ENCODE data around the gene CTDSP1. TPM values are rescaled to one million over a fixed set of nuclear protein-coding genes. Genes with fewer than 3 reads are reported as not detected.

Gene CTDSP1
- total RNA-seq, 1 experiment from 2014 or later, result 52.3 TPM

- no peaks in the 10 kb centered on the region for H3K23me2 ChIP-seq (ENCODE audit: insufficient read length, low read depth, low read length, poor library complexity, severe bottlenecking)
- no peak overlapping the region for H3K4ac ChIP-seq (ENCODE audit: low read depth, low read length)
- no peak overlapping the region for H2BK120ac ChIP-seq (ENCODE audit: low read depth, low read length, poor library complexity, severe bottlenecking)
- no peak overlapping the region for H2BK5ac ChIP-seq (ENCODE audit: insufficient read length, low read length)
- no peaks in the 10 kb centered on the region for H3K79me1 ChIP-seq (ENCODE audit: insufficient read depth, low read depth, low read length, poor library complexity, severe bottlenecking)
- Mint-ChIP-seq H3K27ac (no peak overlapping the region; a peak in 1 of 7 replicates), H3K4me3 (no peak overlapping the region), H3K27me3 (ENCODE audit: low read depth) (peaks cover 3% of the 10 kb centered on the region; the same call in 1 of the 2 replicates), H3K4me1 (peaks cover 9% of the 10 kb centered on the region in 2 experiments), H3K9me3 (no peaks in the 10 kb centered on the region; a peak in 1 of 5 replicates), H3K36me3 (ENCODE audit: insufficient read depth in 1 of 3, low read depth in 3 of 3) (no peaks in the 10 kb centered on the region)
- no peak overlapping the region for H2AFZ ChIP-seq (ENCODE audit: low read length)
- no peak overlapping the region for H2BK15ac ChIP-seq (ENCODE audit: low read depth, low read length)
- H3K4me1 ChIP-seq (ENCODE audit: insufficient read depth, low read length), result no peaks in the 10 kb centered on the region
- no peak overlapping the region for H3K9ac ChIP-seq (ENCODE audit: extremely low read depth, insufficient read length, low read length)
- no peaks in the 10 kb centered on the region for H3K9me3 ChIP-seq (ENCODE audit: control insufficient read depth, low read depth, low read length)
- no peak overlapping the region for H2BK20ac ChIP-seq (ENCODE audit: low read depth, low read length, poor library complexity, severe bottlenecking)
- H3K27ac ChIP-seq (ENCODE audit: insufficient read length, low read depth, low read length), result no peak overlapping the region
- no peak overlapping the region for H3T11ph ChIP-seq (ENCODE audit: low read length)
- H4K5ac ChIP-seq (ENCODE audit: insufficient read length, low read depth, low read length), result no peak overlapping the region
- DNase-seq, result no peak
- no peak overlapping the region for H4K91ac ChIP-seq (ENCODE audit: insufficient read length, low read depth, low read length)
- no peak overlapping the region for H3K23ac ChIP-seq (ENCODE audit: insufficient read length, low read depth, low read length)
- no CpG with 5 or more reads among the region's 2 CpGs for WGBS (ENCODE audit: extremely low coverage, insufficient read length, low lambda C conversion rate)
- no peak overlapping the region for H4K8ac ChIP-seq (replicated peaks; ENCODE audit: insufficient read length, low read depth, low read length)
- no peak overlapping the region for H2AK5ac ChIP-seq (ENCODE audit: insufficient read length, low read length)
- no peaks in the 10 kb centered on the region for H3K27me3 ChIP-seq (ENCODE audit: insufficient read depth, low read length)
- H4K20me1 ChIP-seq (ENCODE audit: control insufficient read depth, insufficient read depth, insufficient read length), result no peaks in the 10 kb centered on the region
- H3K56ac ChIP-seq (ENCODE audit: insufficient read length, low read depth, low read length), result no peak overlapping the region
- no peaks in the 10 kb centered on the region for H3K79me2 ChIP-seq (ENCODE audit: insufficient read depth, low read length)
- H2BK12ac ChIP-seq (ENCODE audit: insufficient read length, low read depth, low read length), result no peak overlapping the region
- H3K14ac ChIP-seq (ENCODE audit: insufficient read depth, low read length), result no peak overlapping the region
- no peak for TF ChIP-seq CTCF (conservative IDR thresholded peaks at IDR 0.05)
- no peak overlapping the region for H3K18ac ChIP-seq (ENCODE audit: insufficient read length, low read depth, low read length)
- H3K4me2 ChIP-seq (ENCODE audit: insufficient read depth, insufficient read length, low read length), result no peak overlapping the region
These were observed 30.3 kb upstream of the CTDSP1 start for GRCh38 chr2:218369330-218369729.

Measured in H9 (cell line).